KOPT-K1 (cell line): ENCODE measurements around the gene CROCC2.

ENCODE experiments used
- H3K27ac ChIP-seq: fragments of 200-600 bp; sonication (generic); 2 replicates; pipeline ENCODE4 v1.5.1; 2016; ENCODE audit warnings: antibody characterized with exemption, mild to moderate bottlenecking, low read depth, low read length; ENCODE audit not compliant: poor library complexity, severe bottlenecking
- H3K36me3 ChIP-seq: fragments of 200-600 bp; sonication (generic); 2 replicates; pipeline ENCODE4 v1.5.1; 2017; ENCODE audit warnings: antibody characterized with exemption, mild to moderate bottlenecking, low read length, moderate library complexity; ENCODE audit not compliant: insufficient read depth
- H3K9me3 ChIP-seq: fragments of 200-600 bp; sonication (generic); 2 replicates; pipeline ENCODE4 v1.5.1; 2017; ENCODE audit warnings: antibody characterized with exemption, low read length, mild to moderate bottlenecking; ENCODE audit not compliant: insufficient read depth, poor library complexity, severe bottlenecking

CROCC2 gene

DNA sequence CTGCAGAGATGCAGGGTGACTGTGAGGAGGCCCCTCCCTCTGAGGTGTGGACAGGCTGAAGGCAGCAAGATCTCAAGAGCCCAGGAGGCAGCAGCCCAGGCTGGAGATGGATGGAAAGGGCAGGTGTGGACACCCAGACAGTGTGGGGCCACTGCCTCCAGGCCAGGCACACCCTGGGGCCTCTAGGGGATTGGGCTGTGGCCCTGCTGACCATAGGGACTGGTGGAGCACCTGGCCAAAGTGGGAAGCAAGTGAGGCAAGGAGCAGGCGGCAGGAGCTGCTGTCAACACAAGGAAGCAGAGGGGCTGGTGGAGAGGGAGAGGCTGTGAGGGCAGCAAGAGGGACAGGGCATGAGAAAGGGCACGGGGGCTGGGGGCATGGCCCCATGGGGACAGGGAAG, 103.1 kb downstream of the CROCC2 start:
- peaks cover 13% of the 10 kb centered on the region for H3K9me3 ChIP-seq
- H3K36me3 ChIP-seq, result no peaks in the 10 kb centered on the region
- no peak overlapping the region for H3K27ac ChIP-seq

DNA sequence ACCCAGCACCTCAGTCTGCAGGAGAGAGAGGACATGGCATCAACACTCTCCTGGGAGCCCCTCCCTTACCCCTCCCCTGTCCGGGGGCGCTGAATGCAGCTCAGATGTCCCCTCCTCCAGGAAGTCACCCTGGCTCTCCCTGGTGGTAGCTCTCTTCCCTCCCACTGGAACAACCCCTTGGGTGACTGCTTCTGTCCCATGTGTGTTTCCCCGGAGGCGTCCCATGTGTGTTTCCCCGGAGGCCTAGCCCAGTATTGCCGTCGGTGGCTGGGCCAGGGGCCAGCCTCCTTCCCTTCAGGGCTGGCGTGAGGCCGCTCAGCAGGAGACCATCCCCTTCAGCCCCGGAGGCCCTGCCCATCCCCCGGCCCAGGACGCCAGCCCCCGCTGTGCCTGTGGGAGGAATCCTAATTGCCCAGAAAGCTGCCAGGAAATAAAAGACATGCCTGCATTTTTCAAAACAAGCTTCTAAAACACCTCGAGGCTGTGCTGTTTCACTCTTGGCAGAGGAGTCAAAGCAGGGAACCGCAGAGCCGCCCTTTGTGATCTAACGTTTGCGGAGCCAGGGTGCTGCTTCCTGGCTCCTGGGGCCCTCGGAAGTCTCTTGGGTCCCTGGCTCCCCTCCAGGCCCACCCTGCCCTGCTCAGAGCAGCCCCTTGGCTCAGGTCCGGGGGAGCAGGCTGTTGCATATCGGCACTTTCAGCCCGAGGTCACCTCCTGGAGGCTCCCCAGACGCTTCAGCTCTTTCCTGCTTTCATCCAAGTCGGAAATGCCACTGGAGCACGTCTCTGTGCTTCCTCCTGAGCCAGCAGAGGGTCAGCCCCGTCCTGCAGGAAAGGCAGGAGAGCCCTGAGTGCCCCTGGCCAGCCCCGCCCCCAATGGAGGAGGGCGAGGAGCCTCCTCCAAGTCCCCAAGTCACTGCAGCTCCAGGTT, 103.7 kb downstream of the CROCC2 start:
- Histone ChIP-seq H3K36me3 (no peaks in the 10 kb centered on the region), H3K9me3 (peaks cover 8% of the 10 kb centered on the region), H3K27ac (no peak overlapping the region)

DNA sequence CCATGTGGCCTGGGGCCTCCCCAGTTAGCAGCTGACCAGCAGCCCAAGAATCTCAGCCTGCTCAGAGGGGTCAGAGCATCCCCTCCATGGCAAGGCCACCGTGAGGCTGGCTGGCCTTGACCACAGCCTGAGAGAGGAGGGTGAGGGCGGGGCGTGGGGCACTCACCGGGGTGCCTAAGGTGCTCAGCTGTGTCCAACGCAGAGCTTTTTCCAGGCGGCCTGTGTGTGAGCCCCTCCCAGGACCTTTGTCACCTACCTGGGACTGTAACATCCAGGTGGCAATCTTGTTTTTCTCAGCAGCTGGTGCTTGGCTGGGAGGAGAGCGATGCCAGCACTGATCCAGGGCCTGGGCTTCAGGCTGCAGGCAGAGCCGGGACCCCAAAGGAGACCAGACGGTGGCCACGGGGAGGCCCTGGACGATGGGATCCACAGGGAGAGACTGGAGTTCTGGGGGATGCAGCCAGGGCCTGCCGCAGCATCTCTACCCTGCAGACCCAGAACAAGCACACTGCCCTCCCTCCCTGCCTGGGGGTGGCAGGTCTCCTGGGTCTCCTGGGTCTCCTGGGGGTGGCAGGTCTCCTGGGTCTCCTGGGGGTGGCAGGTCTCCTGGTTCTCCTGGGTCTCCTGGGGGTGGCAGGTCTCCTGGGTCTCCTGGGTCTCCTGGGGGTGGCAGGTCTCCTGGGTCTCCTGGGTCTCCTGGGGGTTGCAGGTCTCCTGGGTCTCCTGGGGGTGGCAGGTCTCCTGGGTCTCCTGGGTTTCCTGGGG, 104.6 kb downstream of the CROCC2 start:
- H3K27ac ChIP-seq, result no peak overlapping the region
- H3K36me3 ChIP-seq, result no peaks in the 10 kb centered on the region
- peaks cover 2% of the 10 kb centered on the region for H3K9me3 ChIP-seq

DNA sequence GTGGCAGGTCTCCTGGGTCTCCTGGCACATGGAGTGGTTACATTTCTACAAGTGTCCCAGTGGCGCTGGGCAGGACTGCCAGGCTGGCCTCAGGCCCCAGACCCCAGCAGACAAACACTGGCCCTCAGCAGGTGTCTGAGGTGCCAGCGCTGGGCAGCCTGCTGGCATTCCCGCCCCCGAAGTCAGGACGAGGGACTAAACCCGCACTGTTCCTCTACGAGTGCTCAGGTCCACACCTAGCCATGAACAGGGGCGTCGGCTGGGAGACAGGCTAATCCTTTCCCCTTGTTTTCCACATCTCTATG, 105.1 kb downstream of the CROCC2 start:
- Histone ChIP-seq H3K36me3 (no peaks in the 10 kb centered on the region), H3K9me3 (no peaks in the 10 kb centered on the region), H3K27ac (no peak overlapping the region)

DNA sequence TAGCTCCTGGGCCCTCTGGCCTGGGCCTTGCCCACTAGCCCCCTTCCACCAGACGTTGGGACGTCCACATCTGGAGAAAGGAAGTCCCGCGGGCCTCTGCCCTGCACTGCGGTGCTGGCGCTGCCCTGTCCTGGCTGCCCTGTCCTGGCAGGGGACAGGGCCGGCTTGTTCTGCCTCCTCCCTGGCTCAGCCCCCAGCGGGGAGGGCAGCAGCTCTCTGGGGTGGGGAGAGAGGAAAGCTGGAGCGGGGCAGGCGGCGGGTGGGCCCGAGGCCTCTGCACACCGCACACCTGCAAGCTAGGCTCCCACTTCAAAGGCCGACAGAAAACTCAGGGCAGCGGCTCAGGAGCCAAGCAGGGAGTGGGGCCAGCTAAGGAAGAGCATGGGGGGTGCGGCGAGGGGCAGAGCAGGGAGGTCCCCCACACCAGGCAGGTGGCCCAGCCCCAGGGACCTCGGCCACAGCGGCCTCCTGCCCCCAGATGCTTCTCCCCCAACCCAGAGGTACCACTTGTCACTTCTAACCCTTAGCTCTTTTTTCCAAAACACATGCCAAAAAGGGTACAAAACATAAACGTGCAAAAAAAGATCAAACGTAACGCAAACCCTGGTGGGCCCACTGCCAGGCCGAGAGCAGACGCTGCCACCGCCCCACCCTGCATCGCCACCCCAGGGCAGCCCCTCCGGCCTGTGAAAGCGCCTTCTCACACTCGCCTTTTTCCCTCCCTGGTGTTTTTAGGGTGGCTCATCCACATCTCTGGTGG, 105.8 kb downstream of the CROCC2 start:
- H3K36me3 ChIP-seq, result no peaks in the 10 kb centered on the region
- no peaks in the 10 kb centered on the region for H3K9me3 ChIP-seq
- H3K27ac ChIP-seq, result no peak overlapping the region

DNA sequence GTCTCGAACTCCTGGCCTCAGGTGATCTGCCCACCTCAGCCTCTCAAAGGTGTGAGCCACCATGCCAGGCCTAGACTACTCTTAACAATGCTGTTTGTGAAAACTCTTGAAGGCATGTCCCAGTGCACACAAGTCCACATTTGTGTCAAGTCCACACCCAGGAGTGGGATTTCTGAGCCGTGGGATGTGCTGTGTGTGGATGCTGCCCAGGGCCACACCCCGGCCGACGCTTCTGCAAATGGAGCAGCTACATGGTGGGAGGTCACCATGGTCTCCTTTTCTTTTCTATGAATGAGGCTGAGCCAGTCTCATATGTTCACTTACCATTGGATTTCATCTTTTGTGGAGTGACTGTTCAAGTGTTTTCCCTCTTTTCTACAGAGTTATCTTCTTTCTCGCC, 108.1 kb downstream of the CROCC2 start:
- Histone ChIP-seq H3K36me3 (no peaks in the 10 kb centered on the region), H3K9me3 (no peaks in the 10 kb centered on the region), H3K27ac (no peak overlapping the region)

DNA sequence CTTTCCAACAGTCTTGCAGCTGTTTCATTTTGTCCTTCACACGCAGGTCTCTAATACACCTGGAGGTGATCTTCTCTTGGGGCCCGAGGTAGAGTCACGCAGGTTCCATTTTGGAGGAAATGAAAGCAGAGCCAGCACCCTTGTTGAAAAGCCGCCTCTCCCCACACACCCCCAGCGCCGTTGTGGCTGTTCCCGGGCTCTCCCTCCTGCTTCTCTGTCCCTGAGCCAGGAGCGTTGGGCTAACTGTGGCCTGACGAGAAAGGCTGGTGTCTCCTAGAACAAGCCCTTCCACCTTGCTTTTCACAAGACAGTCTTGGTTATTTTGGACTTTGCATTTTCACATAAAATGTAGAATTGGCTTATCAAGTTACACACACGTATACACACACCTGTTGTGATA, 108.6 kb downstream of the CROCC2 start:
- Histone ChIP-seq H3K27ac (no peak overlapping the region), H3K36me3 (no peaks in the 10 kb centered on the region), H3K9me3 (no peaks in the 10 kb centered on the region)

DNA sequence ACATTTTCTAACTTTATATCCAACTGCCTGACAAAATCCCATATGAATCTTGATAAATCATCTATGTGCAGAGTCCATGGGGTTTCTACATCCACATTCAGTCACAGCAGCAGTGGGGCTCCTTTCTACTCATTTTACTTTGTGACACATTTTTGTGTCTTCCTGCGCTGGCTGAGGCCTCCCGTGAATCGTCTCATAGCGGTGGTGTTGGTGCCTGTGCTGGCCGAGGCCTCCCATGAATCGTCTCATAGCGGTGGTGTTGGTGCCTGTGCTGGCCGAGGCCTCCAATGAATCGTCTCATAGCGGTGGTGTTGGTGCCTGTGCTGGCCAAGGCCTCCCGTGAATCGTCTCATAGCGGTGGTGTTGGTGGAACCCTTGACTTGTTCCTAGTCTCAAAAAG, 109.3 kb downstream of the CROCC2 start:
- Histone ChIP-seq H3K9me3 (no peaks in the 10 kb centered on the region), H3K27ac (no peak overlapping the region), H3K36me3 (no peaks in the 10 kb centered on the region)

DNA sequence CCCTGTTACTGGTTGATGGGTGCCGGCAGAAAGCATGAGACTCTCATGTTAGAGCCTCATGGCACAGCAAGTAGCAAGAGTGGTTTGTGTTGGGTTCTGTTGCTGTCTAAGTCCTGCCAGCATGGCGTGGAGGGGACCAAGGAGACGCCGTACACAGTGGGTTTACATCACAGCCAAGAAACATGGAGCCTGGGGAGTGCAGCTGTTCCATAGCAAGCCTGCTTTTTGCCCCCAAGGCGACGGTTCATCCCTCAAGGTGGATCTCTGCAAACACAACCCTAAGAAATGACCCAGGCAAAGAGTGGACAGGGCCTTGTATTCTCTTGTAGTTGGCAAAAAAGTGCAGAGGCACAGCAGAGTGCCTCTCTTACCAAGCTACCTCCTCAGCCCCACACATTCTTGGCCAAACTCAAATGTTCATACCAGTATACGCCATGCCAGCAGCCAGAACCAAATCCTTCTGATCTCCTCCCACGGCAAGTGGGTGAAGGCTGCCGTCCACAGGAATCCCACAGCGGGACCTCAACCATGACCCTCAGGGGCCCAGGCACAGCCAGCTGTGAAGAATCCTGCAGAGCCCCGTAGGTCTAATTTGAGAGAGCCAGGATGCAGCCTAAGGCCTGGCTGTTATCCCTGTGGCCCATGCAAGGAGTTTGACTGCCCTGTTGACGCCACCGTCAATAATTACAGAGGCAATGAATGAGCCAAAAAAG, 111.2 kb downstream of the CROCC2 start:
- Histone ChIP-seq H3K36me3 (no peaks in the 10 kb centered on the region), H3K27ac (no peak overlapping the region), H3K9me3 (peaks cover 3% of the 10 kb centered on the region)

DNA sequence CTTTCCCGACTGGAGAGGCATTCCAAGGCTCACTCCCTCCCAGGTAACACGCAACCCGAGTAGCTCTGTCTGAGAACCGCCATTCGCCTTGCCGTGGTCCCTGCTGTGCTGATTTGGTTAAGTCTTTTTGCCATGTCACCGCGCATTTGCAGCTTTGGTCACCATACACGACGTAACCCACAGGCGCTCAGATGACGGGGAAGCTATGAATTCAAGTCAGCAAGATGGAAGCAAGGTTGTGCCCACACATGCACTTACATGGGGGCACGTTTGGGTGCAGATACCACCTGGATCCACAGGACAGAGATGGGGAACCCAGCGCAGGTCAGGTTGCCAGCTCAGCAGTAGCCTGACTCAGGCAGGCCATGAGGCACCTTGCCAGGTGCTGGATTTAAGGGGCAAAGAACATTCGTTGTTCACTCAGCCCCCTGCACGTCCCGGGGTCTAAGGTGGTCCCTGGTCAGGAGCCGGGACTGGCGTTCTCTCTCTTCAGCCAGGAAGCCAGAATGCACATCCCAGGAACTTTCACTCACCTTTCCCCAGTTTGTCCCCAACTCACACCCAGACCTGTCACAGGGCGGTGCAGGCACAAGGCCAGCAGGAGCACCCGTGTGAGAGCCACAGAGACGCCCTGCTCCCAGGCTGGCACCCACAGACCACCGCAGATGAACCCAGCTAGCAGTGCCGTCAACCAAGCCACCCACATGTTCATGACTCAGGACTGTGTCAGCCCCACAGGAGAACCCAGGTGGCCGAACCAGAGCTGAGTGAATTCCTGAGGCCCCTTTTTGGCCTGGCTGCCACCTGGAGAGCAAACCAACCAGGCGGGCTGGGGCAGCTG, 112.1 kb downstream of the CROCC2 start:
- Histone ChIP-seq H3K27ac (no peak overlapping the region), H3K9me3 (peaks cover 5% of the 10 kb centered on the region), H3K36me3 (no peaks in the 10 kb centered on the region)

DNA sequence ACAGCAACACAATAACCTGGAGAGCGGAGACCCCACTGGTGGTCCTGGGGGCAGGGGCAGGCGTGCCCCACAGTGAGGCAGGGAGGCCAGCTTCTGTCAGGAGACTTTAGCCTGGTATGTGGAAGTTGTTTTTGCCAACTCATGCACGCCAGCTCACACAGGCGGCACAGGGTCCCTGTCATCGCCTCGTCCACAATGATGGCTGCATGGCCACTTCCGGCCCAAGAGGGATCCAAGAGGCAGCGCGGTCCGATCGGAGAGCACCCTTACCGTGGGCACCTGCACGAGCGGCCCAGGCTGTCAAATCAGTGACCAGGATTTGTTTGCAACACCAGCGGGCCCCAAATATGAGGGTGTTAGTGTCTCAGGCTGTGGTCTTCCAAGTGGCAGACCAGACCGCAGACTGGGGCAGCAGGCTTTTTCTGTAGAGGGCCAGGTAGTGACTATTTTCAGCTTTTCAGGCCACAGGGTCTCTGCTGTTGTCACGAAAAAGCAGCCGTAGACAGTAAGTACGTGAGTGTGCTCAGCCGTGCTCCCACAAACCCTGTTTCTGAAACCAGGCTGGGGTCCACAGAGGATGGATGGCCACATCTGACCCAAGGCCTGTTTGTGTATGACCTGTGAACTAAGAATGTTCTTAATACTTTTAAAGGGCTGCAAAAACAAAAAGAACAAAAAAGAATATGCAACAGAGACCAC, 113.5 kb downstream of the CROCC2 start:
- Histone ChIP-seq H3K36me3 (no peaks in the 10 kb centered on the region), H3K9me3 (peaks cover 5% of the 10 kb centered on the region), H3K27ac (no peak overlapping the region)

DNA sequence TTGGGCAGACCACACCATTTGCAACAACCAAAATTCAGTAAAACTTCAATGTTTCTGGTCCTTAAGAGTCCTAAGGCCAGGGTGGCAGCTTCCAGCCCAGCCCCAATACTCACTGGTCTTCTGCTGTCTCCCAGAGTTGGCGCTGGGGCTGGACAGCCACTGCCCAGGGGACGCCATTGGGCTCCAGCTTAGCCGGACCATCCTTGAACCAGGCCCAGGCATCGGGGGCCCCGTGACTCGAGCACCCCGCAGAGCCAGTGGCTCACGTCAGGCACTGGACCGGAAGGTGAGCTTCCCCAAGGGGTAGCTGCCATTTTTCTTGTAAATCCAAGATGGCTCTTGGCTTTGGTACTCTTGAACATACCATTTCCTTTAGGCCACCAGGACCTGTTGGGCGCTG, 114.1 kb downstream of the CROCC2 start:
- no peaks in the 10 kb centered on the region for H3K36me3 ChIP-seq
- H3K9me3 ChIP-seq, result peaks cover 10% of the 10 kb centered on the region
- H3K27ac ChIP-seq, result no peak overlapping the region

DNA sequence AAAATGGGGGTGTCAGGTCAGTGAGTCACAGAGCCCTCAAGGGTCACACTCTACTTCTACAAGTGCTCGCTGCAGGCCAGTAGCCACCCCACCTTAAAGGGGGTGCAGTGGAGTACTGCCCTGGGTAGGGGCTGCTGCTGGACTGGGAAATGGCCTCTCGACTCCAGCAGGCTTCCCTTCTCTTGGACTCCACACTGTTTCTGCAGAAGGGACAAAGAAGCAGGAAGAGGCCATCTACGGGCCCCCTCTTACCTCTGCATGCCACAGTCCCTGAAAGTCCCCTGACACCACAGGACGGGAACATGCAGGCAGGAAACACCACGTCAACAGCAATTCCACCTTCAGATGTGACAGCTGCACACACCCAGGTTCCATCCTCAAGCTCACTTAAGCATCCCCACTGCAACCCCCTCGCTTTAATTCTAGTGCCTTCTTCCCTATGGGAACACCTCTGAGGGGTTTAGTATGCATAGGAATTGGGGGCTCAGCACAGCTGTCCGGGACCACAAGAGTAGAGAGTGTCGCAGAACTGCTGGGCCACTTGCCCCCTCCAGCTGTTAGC, 114.6 kb downstream of the CROCC2 start:
- Histone ChIP-seq H3K9me3 (peaks cover 14% of the 10 kb centered on the region), H3K36me3 (no peaks in the 10 kb centered on the region), H3K27ac (no peak overlapping the region)
